ENCODE results near the gene FER. TPM values are rescaled to one million over a fixed set of nuclear protein-coding genes. Genes with fewer than 3 reads are reported as not detected.
A peak's percentile ranks its signal among the peaks of the same experiment; 100 is the strongest.

Gene FER
- total and polyA plus RNA-seq, 2 of the 13 experiments (the other 11 are each of a cell fraction or from before 2014, with no cell fraction given) = 7.9 to 29.0 TPM

DNA sequence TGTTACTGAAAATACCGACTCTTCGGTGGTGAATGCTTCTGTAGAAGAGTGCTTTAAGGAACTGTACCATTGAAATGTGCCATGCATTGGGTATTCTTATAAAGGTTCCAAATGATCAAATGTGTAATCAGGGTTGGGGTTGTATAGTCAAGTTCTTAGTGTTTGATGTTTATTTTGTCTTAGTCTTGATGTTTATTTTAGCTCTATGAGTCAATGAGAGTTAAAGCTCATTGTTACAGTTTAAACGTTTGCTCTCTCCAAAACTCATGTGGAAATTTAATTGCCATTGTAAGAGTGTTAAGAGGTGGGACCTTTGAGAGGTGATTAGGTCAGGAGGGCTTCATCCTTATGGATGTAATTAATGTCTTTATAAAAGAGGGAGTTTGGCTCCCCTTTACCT, 153.0 kb downstream of the FER start:
- H3K9ac ChIP-seq (ENCODE audit: insufficient read depth, low read depth, low read length) = no peak overlapping the region
- in situ Hi-C loops (cut with HindIII; ENCODE audit: extremely low pct_ligation_motif_present, low pct_unique_long_range_greater_than_20kb) (loop anchor here (25.0 kb wide), 1 partner anchor 787 kb away; the partner anchor contains the start of gene MAN2A1), intact Hi-C loops (cut with micrococcal nuclease; ENCODE audit: unreplicated experiment) (no loop called here)
- no peaks in the 10 kb centered on the region for H3K9me3 ChIP-seq (ENCODE audit: low read length)
- WGBS (ENCODE audit: low lambda C conversion rate) = 72% methylated on average over 3 of the region's 3 CpGs
- no peaks in the 10 kb centered on the region for H4K20me1 ChIP-seq (ENCODE audit: insufficient read depth, low read length)
- peaks cover 8% of the 10 kb centered on the region; the same call in 1 of the 2 replicates for H3K4me1 ChIP-seq (ENCODE audit: insufficient read depth, low read length)
- BruUV-seq (replicated peaks) = no TSS peak
- H3K4me2 ChIP-seq (ENCODE audit: low read depth, low read length) = no peak overlapping the region
- H3K36me3 ChIP-seq (replicated peaks in 1 of 2; ENCODE audit: control insufficient read depth in 1 of 2, insufficient read depth in 2 of 2, low read length in 2 of 2) = no peaks in the 10 kb centered on the region
- H3K27ac ChIP-seq (ENCODE audit: extremely low read length, insufficient read depth, low read length) = no peak overlapping the region
- no peaks in the 10 kb centered on the region for H3K27me3 ChIP-seq (ENCODE audit: control insufficient read depth in 1 of 2, insufficient read depth in 2 of 2, low read length in 2 of 2)
- H3K79me2 ChIP-seq (ENCODE audit: insufficient read depth, low read length) = no peaks in the 10 kb centered on the region
- POLR2A ChIA-PET = no interaction called here
- DNase-seq (ENCODE audit: low spot score) (peak; percentile 15), ATAC-seq (no peak; the same call in 2 of the 3 replicates), FAIRE-seq (no peak)
- H2AFZ ChIP-seq (ENCODE audit: low read length) = no peak overlapping the region
- no peak overlapping the region for H3K4me3 ChIP-seq (replicated peaks in 1 of 3; ENCODE audit: insufficient read depth in 1 of 3, low read depth in 2 of 3, low read length in 3 of 3)
- CTCF ChIA-PET (ENCODE audit: low intra/inter-chr PET ratio, low total read pairs) = no interaction called here
- TF ChIP-seq TBX3 (IDR thresholded peaks at IDR 0.05; ENCODE audit: borderline replicate concordance) = peak; percentile 41; the same call in 1 of the 2 replicates
- no peak for TF ChIP-seq EEA1 (CRISPR knock-in tag; IDR thresholded peaks at IDR 0.05; ENCODE audit: borderline replicate concordance)
- TF ChIP-seq SIX1 (CRISPR knock-in tag; IDR thresholded peaks at IDR 0.05; ENCODE audit: borderline replicate concordance) = peak; percentile 73; the same call in 1 of the 2 replicates
- TF ChIP-seq FOXA1 (IDR thresholded peaks at IDR 0.05) = no peak
- 0 out of 2 replicates have a peak, but pooled peaks have one; percentile 34 for TF ChIP-seq FOXA1 (CRISPR knock-in tag; IDR thresholded peaks at IDR 0.05)
- peak; percentile 62; the same call in 1 of the 2 replicates for TF ChIP-seq SOX5 (CRISPR knock-in tag; IDR thresholded peaks at IDR 0.05; ENCODE audit: borderline replicate concordance)
- TF ChIP-seq SOX13 (IDR thresholded peaks at IDR 0.05) = no peak
- peak in 1 of 2 experiments; percentile 79; a peak in 2 of 4 replicates for TF ChIP-seq SOX13 (CRISPR knock-in tag; conservative IDR thresholded peaks at IDR 0.05 in 1 of 2, IDR thresholded peaks at IDR 0.05 in 1 of 2)
- no peak for TF ChIP-seq ZNF224 (CRISPR knock-in tag; IDR thresholded peaks at IDR 0.05)
- peak; percentile 41; the same call in 1 of the 2 replicates for TF ChIP-seq FOXA3 (CRISPR knock-in tag; IDR thresholded peaks at IDR 0.05)
- no peak for TF ChIP-seq MAFK (conservative IDR thresholded peaks at IDR 0.05 in 1 of 2, IDR thresholded peaks at IDR 0.05 in 1 of 2; ENCODE audit: low read length in 2 of 2)
- TF ChIP-seq ZKSCAN5 (CRISPR knock-in tag; IDR thresholded peaks at IDR 0.05) = no peak
- TF ChIP-seq, protein P1, sequence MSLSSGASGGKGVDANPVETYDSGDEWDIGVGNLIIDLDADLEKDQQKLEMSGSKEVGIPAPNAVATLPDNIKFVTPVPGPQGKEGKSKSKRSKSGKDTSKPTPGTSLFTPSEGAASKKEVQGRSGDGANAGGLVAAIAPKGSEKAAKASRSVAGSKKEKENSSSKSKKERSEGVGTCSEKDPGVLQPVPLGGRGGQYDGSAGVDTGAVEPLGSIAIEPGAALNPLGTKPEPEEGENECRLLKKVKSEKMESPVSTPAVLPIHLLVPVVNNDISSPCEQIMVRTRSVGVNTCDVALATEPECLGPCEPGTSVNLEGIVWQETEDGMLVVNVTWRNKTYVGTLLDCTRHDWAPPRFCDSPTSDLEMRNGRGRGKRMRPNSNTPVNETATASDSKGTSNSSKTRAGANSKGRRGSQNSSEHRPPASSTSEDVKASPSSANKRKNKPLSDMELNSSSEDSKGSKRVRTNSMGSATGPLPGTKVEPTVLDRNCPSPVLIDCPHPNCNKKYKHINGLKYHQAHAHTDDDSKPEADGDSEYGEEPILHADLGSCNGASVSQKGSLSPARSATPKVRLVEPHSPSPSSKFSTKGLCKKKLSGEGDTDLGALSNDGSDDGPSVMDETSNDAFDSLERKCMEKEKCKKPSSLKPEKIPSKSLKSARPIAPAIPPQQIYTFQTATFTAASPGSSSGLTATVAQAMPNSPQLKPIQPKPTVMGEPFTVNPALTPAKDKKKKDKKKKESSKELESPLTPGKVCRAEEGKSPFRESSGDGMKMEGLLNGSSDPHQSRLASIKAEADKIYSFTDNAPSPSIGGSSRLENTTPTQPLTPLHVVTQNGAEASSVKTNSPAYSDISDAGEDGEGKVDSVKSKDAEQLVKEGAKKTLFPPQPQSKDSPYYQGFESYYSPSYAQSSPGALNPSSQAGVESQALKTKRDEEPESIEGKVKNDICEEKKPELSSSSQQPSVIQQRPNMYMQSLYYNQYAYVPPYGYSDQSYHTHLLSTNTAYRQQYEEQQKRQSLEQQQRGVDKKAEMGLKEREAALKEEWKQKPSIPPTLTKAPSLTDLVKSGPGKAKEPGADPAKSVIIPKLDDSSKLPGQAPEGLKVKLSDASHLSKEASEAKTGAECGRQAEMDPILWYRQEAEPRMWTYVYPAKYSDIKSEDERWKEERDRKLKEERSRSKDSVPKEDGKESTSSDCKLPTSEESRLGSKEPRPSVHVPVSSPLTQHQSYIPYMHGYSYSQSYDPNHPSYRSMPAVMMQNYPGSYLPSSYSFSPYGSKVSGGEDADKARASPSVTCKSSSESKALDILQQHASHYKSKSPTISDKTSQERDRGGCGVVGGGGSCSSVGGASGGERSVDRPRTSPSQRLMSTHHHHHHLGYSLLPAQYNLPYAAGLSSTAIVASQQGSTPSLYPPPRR (CRISPR knock-in tag; IDR thresholded peaks at IDR 0.05; ENCODE audit: borderline replicate concordance) = peak; percentile 35; the same call in 1 of the 2 replicates
- no peak for TF ChIP-seq SOX6 (IDR thresholded peaks at IDR 0.05)
- peak; percentile 22; the same call in 1 of the 2 replicates for TF ChIP-seq SOX6 (CRISPR knock-in tag; IDR thresholded peaks at IDR 0.05)
- TF ChIP-seq NCOA2 (CRISPR knock-in tag; IDR thresholded peaks at IDR 0.05) = no peak

All from HepG2 (cell line).